Progenitor cell of endocrine pancreas (in vitro differentiated cells): Measurements from ENCODE around the gene SNRNP48. TPM values are rescaled to one million over a fixed set of nuclear protein-coding genes. Genes with fewer than 3 reads are reported as not detected.

Experiments
- DNase-seq: peaks from one replicate; pipeline ENCODE4 v3.0.0; 2021; ENCODE audit warnings: low spot score; ENCODE audit not compliant: unreplicated experiment
- H3K27ac Mint-ChIP-seq: 2 replicates; pipeline ENCODE4 v1.8.0; 2021; ENCODE audit warnings: mild to moderate bottlenecking, moderate library complexity, mixed read lengths
- H3K27me3 Mint-ChIP-seq: 2 replicates; pipeline ENCODE4 v1.8.0; 2021; ENCODE audit warnings: mixed read lengths
- H3K36me3 Mint-ChIP-seq: 2 replicates; pipeline ENCODE4 v1.8.0; 2022; ENCODE audit warnings: mixed read lengths; ENCODE audit not compliant: insufficient read depth
- H3K4me1 Mint-ChIP-seq: 2 replicates; pipeline ENCODE4 v1.8.0; 2021; ENCODE audit warnings: low read depth, mixed read lengths
- H3K4me3 Mint-ChIP-seq: 2 replicates; pipeline ENCODE4 v1.8.0; 2021; ENCODE audit warnings: low read depth, mild to moderate bottlenecking, moderate library complexity, mixed read lengths
- H3K9me3 Mint-ChIP-seq: 2 replicates; pipeline ENCODE4 v1.8.0; 2021; ENCODE audit warnings: low read depth, mixed read lengths
- CTCF ChIP-seq: fragments of 200-600 bp; sonication (generic); IDR thresholded peaks from one replicate; pipeline ENCODE4 v1.5.0; 2021; ENCODE audit warnings: antibody characterized with exemption, mild to moderate bottlenecking; ENCODE audit not compliant: unreplicated experiment
- total RNA-seq: library from RNA; stranded (reverse); gene quantifications from 2 replicates; pipeline ENCODE4 v1.2.1, GENCODE V29; 2021

The SNRNP48 gene
- total RNA-seq, 1 donor from 2014 or later = 19.2 TPM

GRCh38 chr6:7642791-7643190 is 52.8 kb downstream of the SNRNP48 start:
- Mint-ChIP-seq H3K4me3 (no peak overlapping the region), H3K4me1 (peaks cover 5% of the 10 kb centered on the region), H3K27ac (no peak overlapping the region), H3K9me3 (no peaks in the 10 kb centered on the region), H3K27me3 (no peaks in the 10 kb centered on the region), H3K36me3 (peaks cover 1% of the 10 kb centered on the region)
- TF ChIP-seq CTCF = no peak
- no peak for DNase-seq

- Mint-ChIP-seq H3K4me1 (peaks cover 5% of the 10 kb centered on the region), H3K27me3 (peaks cover 5% of the 10 kb centered on the region), H3K36me3 (peaks cover 1% of the 10 kb centered on the region), H3K27ac (no peak overlapping the region), H3K9me3 (no peaks in the 10 kb centered on the region), H3K4me3 (no peak overlapping the region)
- DNase-seq = no peak
- no peak for TF ChIP-seq CTCF
These were observed 54.4 kb downstream of the SNRNP48 start for GRCh38 chr6:7644417-7644816.

GRCh38 chr6:7646394-7646793 is 56.4 kb downstream of the SNRNP48 start:
- no peak for DNase-seq
- Mint-ChIP-seq H3K27ac (no peak overlapping the region), H3K4me3 (no peak overlapping the region), H3K4me1 (peaks cover 5% of the 10 kb centered on the region), H3K9me3 (no peaks in the 10 kb centered on the region), H3K36me3 (no peaks in the 10 kb centered on the region), H3K27me3 (peaks cover 8% of the 10 kb centered on the region)
- no peak for TF ChIP-seq CTCF

GRCh38 chr6:7647504-7647903 is 57.5 kb downstream of the SNRNP48 start:
- Mint-ChIP-seq H3K36me3 (no peaks in the 10 kb centered on the region), H3K27me3 (peaks cover 8% of the 10 kb centered on the region), H3K9me3 (no peaks in the 10 kb centered on the region), H3K4me1 (peaks cover 5% of the 10 kb centered on the region), H3K4me3 (no peak overlapping the region), H3K27ac (no peak overlapping the region)
- DNase-seq = no peak
- TF ChIP-seq CTCF = no peak

GRCh38 chr6:7649037-7649810 is 59.2 kb downstream of the SNRNP48 start:
- H3K27ac Mint-ChIP-seq = no peak overlapping the region
- no peak for TF ChIP-seq CTCF
- H3K9me3 Mint-ChIP-seq = no peaks in the 10 kb centered on the region
- peaks cover 8% of the 10 kb centered on the region for H3K27me3 Mint-ChIP-seq
- DNase-seq = no peak
- no peak overlapping the region for H3K4me3 Mint-ChIP-seq
- no peaks in the 10 kb centered on the region for H3K4me1 Mint-ChIP-seq
- no peaks in the 10 kb centered on the region for H3K36me3 Mint-ChIP-seq
